Fibroblast of villous mesenchyme (primary cell): Measurements from ENCODE around the gene GEMIN2. TPM values are rescaled to one million over a fixed set of nuclear protein-coding genes. Genes with fewer than 3 reads are reported as not detected.
A peak's percentile ranks its signal among the peaks of the same experiment; 100 is the strongest.
"Not testable (repeated sequence)": the region's sequence is repeated elsewhere in the genome, so short reads cannot be mapped to it uniquely, and the experiment has no call there.

Experiments
- DNase-seq: peaks from one replicate; pipeline ENCODE4 v3.0.0-alpha.2; 2010; ENCODE audit warnings: low read depth
- H3K4me3 ChIP-seq: 2 replicates; pipeline ENCODE4 v1.5.1; 2011; ENCODE audit warnings: low read depth, mild to moderate bottlenecking, low read length
- total RNA-seq: library from RNA; depleted of rRNA; stranded (reverse); fragments of >200 nt; gene quantifications from 2 replicates; pipeline ENCODE4 v1.2.3, GENCODE V29; 2012
- TF ChIP-seq, protein P1 (sequence below): IDR thresholded peaks from 2 replicates; pipeline ENCODE4 v1.5.1; 2012; ENCODE audit warnings: low read depth, mild to moderate bottlenecking, low read length; ENCODE audit not compliant: insufficient read depth

Gene GEMIN2
- total RNA-seq, 1 donor = 35.4 TPM

DNA sequence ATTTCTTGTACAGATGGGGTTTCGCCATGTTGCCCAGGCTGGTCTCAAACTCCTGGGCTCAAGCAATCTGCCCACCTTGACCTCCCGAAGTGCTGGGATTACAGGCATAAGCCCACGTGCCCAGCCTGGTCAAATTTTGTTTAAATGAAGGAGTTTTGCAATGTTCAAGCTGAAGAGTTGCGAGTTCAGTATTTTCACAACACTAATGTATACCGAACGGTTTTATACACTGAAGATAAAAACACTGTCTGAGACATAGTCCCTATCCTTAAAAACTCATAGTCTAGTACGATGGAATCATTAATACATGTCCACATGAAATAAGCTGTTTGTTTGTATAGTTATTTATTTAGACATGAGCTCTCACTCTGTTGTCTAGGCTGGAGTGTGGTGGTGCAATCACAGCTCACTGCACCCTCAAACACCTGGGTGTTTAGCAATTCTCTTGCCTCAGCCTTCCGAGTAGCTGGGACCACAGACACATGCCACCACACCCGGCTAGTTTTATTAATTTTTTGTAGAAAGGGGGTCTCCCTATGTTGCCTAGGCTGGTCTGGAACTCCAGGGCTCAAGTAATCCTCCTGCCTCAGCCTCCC, 40.6 kb downstream of the GEMIN2 start:
- H3K4me3 ChIP-seq = no peak overlapping the region
- TF ChIP-seq, protein P1, sequence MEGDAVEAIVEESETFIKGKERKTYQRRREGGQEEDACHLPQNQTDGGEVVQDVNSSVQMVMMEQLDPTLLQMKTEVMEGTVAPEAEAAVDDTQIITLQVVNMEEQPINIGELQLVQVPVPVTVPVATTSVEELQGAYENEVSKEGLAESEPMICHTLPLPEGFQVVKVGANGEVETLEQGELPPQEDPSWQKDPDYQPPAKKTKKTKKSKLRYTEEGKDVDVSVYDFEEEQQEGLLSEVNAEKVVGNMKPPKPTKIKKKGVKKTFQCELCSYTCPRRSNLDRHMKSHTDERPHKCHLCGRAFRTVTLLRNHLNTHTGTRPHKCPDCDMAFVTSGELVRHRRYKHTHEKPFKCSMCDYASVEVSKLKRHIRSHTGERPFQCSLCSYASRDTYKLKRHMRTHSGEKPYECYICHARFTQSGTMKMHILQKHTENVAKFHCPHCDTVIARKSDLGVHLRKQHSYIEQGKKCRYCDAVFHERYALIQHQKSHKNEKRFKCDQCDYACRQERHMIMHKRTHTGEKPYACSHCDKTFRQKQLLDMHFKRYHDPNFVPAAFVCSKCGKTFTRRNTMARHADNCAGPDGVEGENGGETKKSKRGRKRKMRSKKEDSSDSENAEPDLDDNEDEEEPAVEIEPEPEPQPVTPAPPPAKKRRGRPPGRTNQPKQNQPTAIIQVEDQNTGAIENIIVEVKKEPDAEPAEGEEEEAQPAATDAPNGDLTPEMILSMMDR = no peak
- no peak for DNase-seq

DNA sequence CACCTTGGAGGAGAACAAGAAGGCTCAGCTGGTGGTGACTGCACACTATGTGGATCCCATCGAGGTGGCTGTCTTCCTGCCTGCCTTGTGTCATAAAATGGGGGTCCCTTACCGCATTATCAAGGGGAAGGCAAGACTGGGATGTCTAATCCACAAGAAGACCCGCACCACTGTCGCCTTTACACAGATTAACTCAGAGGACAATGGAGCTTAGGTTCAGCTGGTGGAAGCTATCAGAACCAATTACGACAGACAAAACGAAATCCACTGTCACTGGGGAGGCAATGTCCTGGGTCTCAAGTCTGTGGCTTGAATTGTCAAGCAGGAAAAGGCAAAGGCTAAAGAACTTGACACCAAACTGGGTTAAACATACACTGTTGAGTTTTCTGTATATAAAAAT, 43.4 kb downstream of the GEMIN2 start:
- DNase-seq = no peak
- TF ChIP-seq, protein P1 = no peak
- no peak overlapping the region for H3K4me3 ChIP-seq

DNA sequence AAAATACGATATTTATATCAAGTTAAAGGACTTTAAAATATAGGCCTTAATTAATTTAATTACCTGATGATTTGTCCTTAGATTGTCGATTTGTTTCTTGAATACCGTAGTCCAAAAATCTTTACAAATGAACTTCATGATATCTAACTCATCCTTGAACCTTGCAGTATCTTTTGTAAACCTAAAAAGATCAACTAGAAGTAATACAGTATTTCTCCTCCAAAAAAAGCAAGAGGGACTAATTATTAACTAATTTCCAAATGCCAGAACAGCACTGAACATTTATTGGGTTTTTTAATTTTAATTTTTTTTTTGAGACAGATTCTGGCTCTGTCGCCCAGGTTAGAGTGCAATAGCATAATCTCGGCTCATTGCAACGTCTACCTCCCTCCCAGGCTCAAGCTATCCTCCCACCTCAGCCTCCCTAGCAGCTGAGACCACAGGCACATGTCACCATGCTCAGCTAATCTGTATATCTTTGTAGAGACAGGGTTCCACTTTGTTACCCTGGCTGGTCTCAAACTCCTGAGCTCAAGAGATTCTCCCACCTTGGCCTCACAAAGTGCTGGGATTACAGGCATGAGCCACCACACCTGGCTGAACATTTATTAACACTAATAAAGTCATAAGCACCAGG, 44.2 kb downstream of the GEMIN2 start:
- no peak overlapping the region for H3K4me3 ChIP-seq
- DNase-seq = no peak
- TF ChIP-seq, protein P1 = no peak

DNA sequence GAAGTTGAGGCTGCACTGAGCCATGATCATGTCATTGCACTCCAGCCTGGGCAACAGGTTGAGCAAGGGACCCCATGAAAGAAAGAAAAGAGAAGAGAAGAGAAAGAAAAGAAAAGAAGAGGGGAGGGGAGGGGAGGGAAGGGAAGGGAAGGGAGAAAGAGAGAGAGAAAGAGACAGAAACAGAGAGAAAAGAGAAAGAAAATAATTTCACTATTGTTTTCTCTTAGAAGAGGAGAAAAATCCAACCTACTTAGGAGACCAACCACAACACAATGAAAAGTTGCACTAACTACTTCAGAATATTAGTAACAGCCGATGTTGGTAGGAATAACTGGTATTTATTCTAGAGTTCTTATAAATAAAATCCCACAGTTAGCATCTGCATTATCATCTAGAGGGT, 46.4 kb downstream of the GEMIN2 start:
- DNase-seq = no peak
- H3K4me3 ChIP-seq = no peak overlapping the region
- TF ChIP-seq, protein P1 = no peak

DNA sequence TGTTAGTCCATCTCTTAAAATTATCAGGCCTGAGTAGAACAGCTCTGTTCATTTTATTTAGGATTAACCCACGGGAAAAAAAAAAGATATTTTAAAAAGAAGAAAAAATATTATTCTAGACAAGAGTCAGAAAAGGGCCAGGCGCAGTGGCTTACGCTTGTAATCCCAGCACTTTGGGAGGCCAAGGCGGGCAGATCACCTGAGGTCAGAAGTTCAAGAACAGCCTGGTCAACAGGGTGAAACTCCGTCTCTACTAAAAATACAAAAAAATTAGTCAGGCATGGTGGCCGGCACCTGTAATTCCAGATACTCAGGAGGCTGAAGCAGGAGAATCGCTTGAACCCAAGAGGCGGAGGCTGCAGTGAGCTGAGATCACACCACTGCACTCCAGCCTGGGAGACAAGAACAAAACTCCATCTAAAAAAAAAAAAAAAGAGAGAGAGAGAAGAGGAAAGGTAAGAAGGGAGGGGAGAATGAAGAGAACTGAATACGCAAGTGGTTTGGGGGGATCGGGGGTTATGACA, 53.7 kb downstream of the GEMIN2 start:
- peak overlapping the region; percentile 85 for H3K4me3 ChIP-seq
- DNase-seq = not testable (repeated sequence)

DNA sequence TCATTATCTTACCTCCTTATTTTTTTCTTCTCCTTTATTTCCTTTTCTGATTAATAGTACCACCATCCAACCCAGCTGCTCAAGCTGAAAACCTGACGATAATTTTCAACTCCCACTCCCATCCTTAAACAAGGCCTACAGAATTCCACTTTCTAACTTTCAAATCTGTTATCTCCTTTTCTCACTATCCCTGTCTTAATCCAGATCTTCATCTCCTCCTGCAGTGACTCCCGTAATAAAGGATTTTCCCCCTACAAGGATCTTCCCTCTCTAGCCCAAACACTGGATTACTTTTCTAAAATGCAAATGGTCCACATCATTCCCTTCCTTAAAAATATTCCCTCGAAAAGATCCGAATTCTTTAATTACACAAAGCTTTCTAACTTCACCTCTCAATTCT, 54.5 kb downstream of the GEMIN2 start:
- peak overlapping the region; percentile 85 for H3K4me3 ChIP-seq
- TF ChIP-seq, protein P1 = no peak
- DNase-seq = no peak

DNA sequence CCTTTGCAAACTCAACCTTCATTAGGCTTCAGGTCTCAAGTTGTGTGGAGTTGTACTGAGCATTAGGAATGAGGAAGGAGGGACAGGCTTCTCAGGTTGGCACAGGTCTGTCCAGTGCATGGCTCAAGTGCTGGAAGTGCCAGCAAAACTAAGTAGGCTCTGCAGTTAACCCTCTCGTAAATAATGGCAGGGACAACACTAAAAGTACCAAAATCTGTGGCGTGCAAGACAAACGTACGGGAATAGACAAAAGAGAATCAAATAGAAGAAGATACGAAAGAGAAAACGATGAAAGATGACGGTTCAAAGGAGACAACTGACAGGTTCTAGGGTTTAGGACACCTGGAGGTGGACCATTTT, 55.4 kb downstream of the GEMIN2 start:
- H3K4me3 ChIP-seq = peak overlapping the region; percentile 85
- no peak for DNase-seq
- TF ChIP-seq, protein P1 = no peak
